HUES6 (cell line): Measurements from ENCODE around the gene SERPINE2.
A peak's percentile ranks its signal among the peaks of the same experiment; 100 is the strongest.
"Not testable (repeated sequence)": the region's sequence is repeated elsewhere in the genome, so short reads cannot be mapped to it uniquely, and the experiment has no call there.

Experiments used
- H3K27ac ChIP-seq: 2 replicates; pipeline ENCODE4 v1.7.0; 2013; ENCODE audit warnings: low read depth, mild to moderate bottlenecking, low read length, inconsistent platforms
- H3K27me3 ChIP-seq: 2 replicates; pipeline ENCODE4 v1.6.1; 2013; ENCODE audit warnings: low read length; ENCODE audit not compliant: control insufficient read depth, insufficient read depth
- H3K36me3 ChIP-seq: 2 replicates; pipeline ENCODE4 v1.6.1; 2013; ENCODE audit warnings: low read length; ENCODE audit not compliant: control insufficient read depth, insufficient read depth
- H3K4me1 ChIP-seq: 2 replicates; pipeline ENCODE4 v1.6.1; 2013; ENCODE audit warnings: low read length; ENCODE audit not compliant: control insufficient read depth, insufficient read depth
- H3K4me3 ChIP-seq: 2 replicates; pipeline ENCODE4 v1.5.1; 2013; ENCODE audit warnings: low read depth, low read length
- H3K9ac ChIP-seq: one replicate; pipeline ENCODE4 v1.6.1; 2013; ENCODE audit warnings: mild to moderate bottlenecking, low read length
- H3K9me3 ChIP-seq: 2 replicates; pipeline ENCODE4 v1.6.1; 2013; ENCODE audit warnings: low read depth, low read length; ENCODE audit not compliant: control insufficient read depth, insufficient read depth

The SERPINE2 gene

GRCh38 chr2:223943135-223943534, 96.0 kb downstream of the SERPINE2 start:
- Histone ChIP-seq H3K4me1 (peaks cover 43% of the 10 kb centered on the region), H3K9me3 (peaks cover 2% of the 10 kb centered on the region; the same call in 1 of the 2 replicates), H3K27ac (no peak overlapping the region), H3K27me3 (no peaks in the 10 kb centered on the region), H3K4me3 (peak overlapping the region; percentile 99), H3K36me3 (no peaks in the 10 kb centered on the region; the same call in 1 of the 2 replicates), H3K9ac (no peak overlapping the region)

- Histone ChIP-seq H3K9ac (no peak overlapping the region), H3K27ac (no peak overlapping the region)
Observed at GRCh38 chr2:223941579-223942277, 97.4 kb downstream of the SERPINE2 start.

GRCh38 chr2:223939438-223939837, 99.6 kb downstream of the SERPINE2 start:
- H3K9me3 ChIP-seq, H3K27ac ChIP-seq, H3K36me3 ChIP-seq, H3K27me3 ChIP-seq, H3K4me3 ChIP-seq, H3K9ac ChIP-seq: not testable (repeated sequence)
- H3K4me1 ChIP-seq = peaks cover 67% of the 10 kb centered on the region

More at GRCh38 chr2:223941579-223942277, 97.4 kb downstream of the SERPINE2 start:
- Histone ChIP-seq H3K4me1 (peaks cover 50% of the 10 kb centered on the region), H3K36me3 (no peaks in the 10 kb centered on the region; the same call in 1 of the 2 replicates), H3K9me3 (peaks cover 2% of the 10 kb centered on the region; the same call in 1 of the 2 replicates), H3K27me3 (no peaks in the 10 kb centered on the region), H3K4me3 (no peak overlapping the region)

GRCh38 chr2:223937535-223937934, 101.6 kb downstream of the SERPINE2 start:
- H3K27me3 ChIP-seq = no peaks in the 10 kb centered on the region
- peaks cover 2% of the 10 kb centered on the region; the same call in 1 of the 2 replicates for H3K9me3 ChIP-seq
- peaks cover 68% of the 10 kb centered on the region for H3K4me1 ChIP-seq
- H3K36me3 ChIP-seq = no peaks in the 10 kb centered on the region; the same call in 1 of the 2 replicates
- no peak overlapping the region for H3K9ac ChIP-seq
- H3K4me3 ChIP-seq = peak overlapping the region; percentile 28; the same call in 1 of the 2 replicates
- peak overlapping the region; percentile 89 for H3K27ac ChIP-seq

- peaks cover 67% of the 10 kb centered on the region for H3K4me1 ChIP-seq
- no peak overlapping the region for H3K9ac ChIP-seq
- no peaks in the 10 kb centered on the region; the same call in 1 of the 2 replicates for H3K36me3 ChIP-seq
- peak overlapping the region; percentile 89 for H3K27ac ChIP-seq
- no peaks in the 10 kb centered on the region for H3K27me3 ChIP-seq
- H3K4me3 ChIP-seq = peak overlapping the region; percentile 28; the same call in 1 of the 2 replicates
- peaks cover 2% of the 10 kb centered on the region; the same call in 1 of the 2 replicates for H3K9me3 ChIP-seq
Observed at GRCh38 chr2:223936862-223937326, 102.2 kb downstream of the SERPINE2 start.

- Histone ChIP-seq H3K36me3 (no peaks in the 10 kb centered on the region), H3K27ac (no peak overlapping the region), H3K4me1 (peaks cover 65% of the 10 kb centered on the region), H3K27me3 (no peaks in the 10 kb centered on the region), H3K9me3 (peaks cover 2% of the 10 kb centered on the region; the same call in 1 of the 2 replicates), H3K4me3 (no peak overlapping the region), H3K9ac (no peak overlapping the region)
Observed at GRCh38 chr2:223935459-223936125, 103.5 kb downstream of the SERPINE2 start.

GRCh38 chr2:223934870-223935269, 104.2 kb downstream of the SERPINE2 start:
- Histone ChIP-seq H3K4me3 (no peak overlapping the region), H3K4me1 (peaks cover 72% of the 10 kb centered on the region), H3K27me3 (no peaks in the 10 kb centered on the region), H3K9me3 (no peaks in the 10 kb centered on the region), H3K36me3 (no peaks in the 10 kb centered on the region), H3K9ac (no peak overlapping the region), H3K27ac (no peak overlapping the region)

- Histone ChIP-seq H3K27me3 (no peaks in the 10 kb centered on the region), H3K9ac (no peak overlapping the region), H3K27ac (no peak overlapping the region)
Observed at GRCh38 chr2:223932816-223933800, 106.0 kb downstream of the SERPINE2 start.

GRCh38 chr2:223930103-223930976, 108.7 kb downstream of the SERPINE2 start:
- Histone ChIP-seq H3K27ac (peak overlapping the region; percentile 8; the same call in 1 of the 2 replicates), H3K9ac (no peak overlapping the region), H3K27me3 (no peaks in the 10 kb centered on the region), H3K4me3 (no peak overlapping the region), H3K9me3 (peaks cover 18% of the 10 kb centered on the region), H3K4me1 (peaks cover 32% of the 10 kb centered on the region), H3K36me3 (0 out of 2 replicates have a peak, but pooled peaks cover 2% of the 10 kb centered on the region)

More at GRCh38 chr2:223932816-223933800, 106.0 kb downstream of the SERPINE2 start:
- Histone ChIP-seq H3K9me3 (peaks cover 2% of the 10 kb centered on the region; the same call in 1 of the 2 replicates), H3K4me3 (no peak overlapping the region), H3K36me3 (0 out of 2 replicates have a peak, but pooled peaks cover 2% of the 10 kb centered on the region), H3K4me1 (peaks cover 59% of the 10 kb centered on the region)
